Fibroblast of skin of right biceps (primary cell): ENCODE data around the gene ZNF766.
"Not testable (repeated sequence)": the region's sequence is repeated elsewhere in the genome, so short reads cannot be mapped to it uniquely, and the experiment has no call there.

Source experiments
- DNase-seq: peaks from one replicate; pipeline ENCODE4 v3.0.0-alpha.2; 2013

Gene ZNF766

DNA sequence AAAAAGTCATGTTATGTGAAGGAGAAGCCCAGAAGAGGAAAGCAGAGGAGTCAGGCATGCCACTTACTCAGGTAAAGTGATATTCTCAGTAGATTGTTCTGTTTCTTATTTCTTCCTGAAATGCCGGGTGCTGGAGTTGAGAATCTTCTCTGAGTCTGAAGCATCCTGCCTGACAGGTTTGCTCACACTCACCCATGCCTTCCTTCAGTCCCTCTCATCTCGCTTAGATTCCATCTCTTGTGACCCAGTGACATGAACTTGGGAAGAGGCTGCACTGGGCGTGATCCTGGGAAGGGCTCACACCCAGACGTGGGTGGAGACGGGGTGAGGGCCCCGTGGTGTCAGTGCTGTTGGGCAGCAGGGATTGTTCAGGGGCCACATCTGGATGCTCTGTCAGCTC, 8.1 kb downstream of the ZNF766 start:
- DNase-seq, result no peak

DNA sequence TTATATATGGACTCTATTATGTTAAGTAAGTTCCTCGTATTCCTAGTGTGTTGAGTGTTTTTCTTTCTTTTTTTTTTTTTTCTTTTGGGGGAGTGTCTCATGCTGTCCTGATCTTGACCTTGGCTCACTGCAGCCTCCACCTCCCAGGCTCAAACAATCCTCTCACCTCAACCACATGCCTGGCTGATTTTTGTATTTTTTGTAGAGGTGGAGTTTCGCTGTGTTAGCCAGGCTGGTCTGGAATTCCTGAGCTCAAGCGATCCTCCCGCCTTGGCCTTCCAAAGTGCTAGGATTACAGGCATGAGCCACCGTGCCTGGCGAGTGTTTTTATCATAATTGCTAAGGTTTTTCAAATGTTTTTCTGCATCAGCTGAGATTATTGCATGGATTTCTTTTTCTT, 16.9 kb downstream of the ZNF766 start:
- no peak for DNase-seq

DNA sequence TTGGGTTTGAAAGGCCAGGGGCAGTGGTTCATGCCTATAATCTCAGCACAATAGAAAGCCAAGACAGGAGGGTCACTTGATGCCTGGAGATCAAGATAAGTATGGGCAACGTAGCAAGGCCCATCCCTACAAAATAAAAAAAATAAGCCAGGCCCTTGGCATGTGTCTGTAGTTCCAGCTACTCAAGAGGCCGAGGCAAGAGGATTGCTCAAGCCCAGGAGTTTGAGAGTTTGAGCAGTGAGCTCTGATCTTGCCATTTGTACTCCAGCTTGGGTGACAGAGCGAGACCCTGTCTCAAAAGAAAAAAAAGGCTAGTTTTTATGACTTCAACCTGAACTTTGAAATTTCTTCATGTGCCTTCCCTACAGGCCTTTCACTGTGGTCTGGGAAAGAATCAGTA, 22.4 kb downstream of the ZNF766 start:
- DNase-seq, result no peak

DNA sequence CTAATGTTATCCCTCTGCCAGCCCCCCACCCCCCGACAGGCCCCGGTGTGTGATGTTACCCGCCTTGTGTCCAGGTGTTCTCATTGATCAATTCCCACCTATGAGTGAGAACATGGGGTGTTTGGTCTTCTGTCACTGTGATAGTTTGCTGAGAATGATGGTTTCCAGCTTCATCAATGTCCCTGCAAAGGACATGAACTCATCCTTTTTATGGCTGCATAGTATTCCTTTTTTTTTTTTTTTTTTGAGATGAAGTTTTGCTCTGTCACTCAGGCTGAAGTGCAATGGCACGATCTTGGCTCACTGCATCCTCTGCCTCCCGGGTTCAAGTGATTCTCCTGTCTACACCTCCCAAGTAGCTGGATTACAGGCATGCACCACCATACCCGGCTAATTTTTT, 23.6 kb downstream of the ZNF766 start:
- DNase-seq, result not testable (repeated sequence)

DNA sequence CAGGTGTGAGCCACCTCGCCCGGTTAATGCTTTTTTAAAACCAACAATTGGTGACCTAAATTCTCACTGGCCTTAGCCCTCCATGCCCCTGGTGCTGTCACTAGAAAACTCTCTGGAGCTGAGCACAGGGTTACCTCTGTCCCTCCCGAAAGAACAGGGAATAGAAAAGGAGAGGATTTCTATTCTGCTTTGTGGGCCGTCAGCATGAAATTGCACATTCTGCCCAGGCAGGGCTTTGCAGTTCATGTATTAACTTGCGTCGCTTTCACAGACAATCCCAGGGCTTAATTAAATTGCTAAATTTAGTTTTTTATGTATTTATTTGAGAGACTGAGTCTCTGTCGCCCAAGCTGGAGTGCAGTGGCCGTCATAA, 27.0 kb downstream of the ZNF766 start:
- DNase-seq, result no peak

DNA sequence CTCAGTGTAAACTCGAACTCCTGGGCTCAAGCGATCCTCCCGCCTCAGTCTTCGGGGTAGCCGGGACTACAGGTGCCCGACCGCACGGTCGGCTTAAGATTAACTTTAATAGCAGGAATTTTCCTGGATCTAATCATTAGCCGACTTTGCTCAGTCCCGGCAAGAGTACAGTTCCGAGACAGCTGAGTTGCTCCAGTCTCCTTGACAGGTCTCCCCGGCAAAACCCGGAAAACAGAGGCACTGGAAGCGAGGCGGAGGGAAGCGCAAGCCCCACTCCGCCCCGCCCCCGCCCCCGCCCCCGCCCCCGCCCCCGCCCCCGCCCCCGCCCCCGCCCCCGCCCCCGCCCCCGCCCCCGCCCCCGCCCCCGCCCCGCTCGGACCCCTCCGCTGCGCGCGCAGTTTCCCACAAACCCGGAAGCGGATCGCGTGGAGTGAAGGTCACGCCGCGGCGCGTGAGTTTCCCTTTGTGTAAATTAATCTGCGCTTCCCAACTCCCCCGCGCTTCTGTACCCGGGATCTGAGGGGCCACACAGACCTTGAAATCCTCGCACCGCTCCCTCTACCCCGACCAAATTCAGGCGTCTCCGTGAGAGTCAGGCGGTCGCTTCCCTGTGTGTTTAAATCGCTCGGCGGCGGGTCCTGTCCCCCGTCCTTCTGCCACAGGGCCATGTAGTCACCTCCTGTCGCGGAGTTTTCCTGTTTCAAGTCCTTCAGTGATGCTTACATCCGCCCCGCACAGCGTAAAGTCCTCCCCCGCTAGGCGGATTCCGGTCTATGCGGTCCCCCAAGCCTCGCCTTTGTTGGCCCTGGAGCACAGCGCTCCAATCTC, 27.6 kb downstream of the ZNF766 start, which contains the start of gene ZNF480:
ZNF480 (plus strand) TSS at position 397 of the 828 bp plus-strand sequence. CDS start 3,244 bp downstream, outside the sequence.
- peak; percentile 79 for DNase-seq

GRCh38 chr19:52297601-52298364, 28.4 kb downstream of the ZNF766 start:
- no peak for DNase-seq

DNA sequence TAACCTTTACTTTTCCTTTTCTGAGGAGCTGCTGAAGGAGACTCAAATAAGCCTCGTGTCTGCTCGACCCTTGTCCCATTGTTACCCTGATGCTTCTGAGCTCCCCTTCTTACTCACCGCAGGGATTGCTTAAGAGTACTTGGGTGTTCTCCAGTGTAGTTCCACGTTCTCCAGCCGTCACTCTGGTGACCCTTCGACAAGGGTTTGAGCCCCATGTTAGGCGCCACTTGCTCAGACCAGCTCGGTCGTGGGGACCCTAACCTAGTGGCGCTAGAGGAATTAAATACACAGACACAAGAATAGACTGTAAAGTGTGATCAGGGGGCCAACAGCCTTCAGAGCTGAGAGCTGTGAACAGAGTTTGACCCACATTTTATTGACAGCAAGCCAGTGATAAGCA, 37.9 kb downstream of the ZNF766 start:
- peak; percentile 44 for DNase-seq

DNA sequence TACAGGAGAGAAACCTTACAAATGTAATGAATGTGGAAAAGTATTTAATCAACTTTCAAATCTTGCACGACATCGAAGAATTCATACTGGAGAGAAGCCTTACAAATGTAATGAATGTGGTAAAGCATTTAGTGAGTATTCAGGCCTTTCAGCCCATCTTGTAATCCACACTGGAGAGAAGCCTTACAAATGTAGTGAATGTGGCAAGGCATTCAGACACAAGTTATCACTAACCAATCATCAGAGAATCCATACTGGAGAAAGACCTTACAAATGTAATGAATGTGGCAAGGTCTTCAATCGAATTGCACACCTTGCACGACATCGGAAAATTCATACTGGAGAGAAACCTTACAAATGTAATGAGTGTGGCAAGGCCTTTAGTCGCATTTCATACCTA, 53.0 kb downstream of the ZNF766 start:
- no peak for DNase-seq

DNA sequence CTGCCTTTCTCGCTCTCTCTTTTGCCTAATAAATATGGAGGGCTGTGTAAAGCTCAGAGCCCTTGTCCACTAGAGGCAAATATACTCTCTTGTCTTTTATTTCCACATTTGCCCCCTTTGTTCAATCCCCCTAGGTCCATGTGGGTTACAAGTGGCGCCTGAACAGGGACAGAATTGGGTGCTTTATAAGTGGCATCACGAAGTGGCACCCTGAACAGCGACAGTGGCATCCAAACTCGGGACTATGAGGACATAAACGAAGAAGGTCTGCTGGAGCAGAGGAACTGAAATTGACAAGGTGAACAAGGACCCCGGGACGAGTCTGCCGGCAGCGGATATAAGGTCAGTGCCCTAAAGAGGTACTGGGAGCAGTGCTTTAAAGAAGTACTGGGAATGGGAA, 62.4 kb downstream of the ZNF766 start:
- peak; percentile 9 for DNase-seq

- DNase-seq, result no peak
Observed at GRCh38 chr19:52335768-52336116, 66.4 kb downstream of the ZNF766 start.

- peak; percentile 87 for DNase-seq
Observed at GRCh38 chr19:52336117-52336790, 66.9 kb downstream of the ZNF766 start, which contains the start of gene ZNF610. TSS of gene ZNF610 (plus strand) at chr19:52336243. CDS start at chr19:52349173, 12,930 bp downstream.

DNA sequence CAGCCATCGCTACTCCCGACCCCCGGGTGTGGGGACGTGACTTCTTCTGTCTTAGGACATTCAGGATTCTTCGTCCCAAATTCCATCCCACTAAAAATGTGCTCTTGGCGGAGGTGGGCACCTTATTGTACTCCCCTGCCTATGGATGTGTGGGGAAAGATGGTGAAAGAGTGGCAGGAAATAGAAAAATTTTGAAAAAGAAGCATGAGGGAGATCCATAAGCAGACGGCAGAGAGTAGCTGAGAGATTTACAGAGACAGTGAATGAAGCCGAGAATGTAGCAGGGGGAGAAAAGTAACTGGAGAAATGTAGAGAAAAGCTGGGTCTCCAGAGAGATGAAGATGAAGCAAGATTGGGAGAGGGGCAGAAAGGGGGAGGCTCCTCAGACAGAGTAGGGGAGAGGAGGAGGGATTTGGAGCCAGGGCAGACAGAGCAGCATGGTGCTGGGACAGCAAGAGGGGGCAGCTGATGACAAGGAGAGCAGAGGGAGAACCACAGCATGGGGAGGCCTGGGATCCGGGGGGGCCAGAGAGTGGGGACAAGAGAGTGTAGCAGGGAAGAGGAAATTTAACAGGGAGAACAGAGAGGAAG, 67.5 kb downstream of the ZNF766 start:
- peak; percentile 16 for DNase-seq

DNA sequence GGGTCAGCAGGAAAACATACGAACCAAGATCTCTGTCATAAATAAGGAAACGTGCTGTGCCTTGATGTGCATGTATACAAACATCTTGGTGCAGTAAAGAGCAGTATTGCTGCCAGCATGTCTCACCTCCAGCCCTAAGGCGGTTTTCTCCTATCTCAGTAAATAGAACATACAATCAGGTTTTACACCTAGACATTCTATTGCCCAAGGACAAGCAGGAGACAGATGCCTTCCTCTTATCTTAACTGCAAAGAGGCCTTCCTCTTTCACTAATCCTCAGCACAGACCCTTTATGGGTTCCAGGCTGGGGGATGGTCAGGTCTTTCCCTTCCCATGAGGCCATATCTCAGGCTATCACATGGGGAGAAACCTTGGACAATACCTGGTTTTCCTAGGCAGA, 69.6 kb downstream of the ZNF766 start:
- DNase-seq, result not testable (repeated sequence)

GRCh38 chr19:52343548-52343947, 74.2 kb downstream of the ZNF766 start:
- DNase-seq, result peak; percentile 7

DNA sequence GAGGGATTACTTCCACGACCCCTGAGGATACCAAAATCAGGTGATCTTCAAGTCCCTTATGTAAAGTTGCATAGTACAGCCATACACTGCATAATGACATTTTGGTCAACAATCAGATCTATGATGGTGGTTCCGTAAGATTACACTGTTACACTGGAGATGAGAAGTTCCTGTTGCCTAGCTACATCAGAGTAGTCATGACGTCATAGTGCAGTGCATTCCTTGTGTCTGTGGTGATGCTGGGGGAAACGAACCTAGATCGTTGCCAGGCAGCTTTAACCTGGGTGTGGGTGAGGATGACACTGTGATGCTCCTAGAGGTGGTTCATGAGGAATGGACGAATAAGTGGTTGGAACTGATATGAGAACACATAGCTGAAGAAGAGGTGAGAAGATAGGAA, 75.8 kb downstream of the ZNF766 start:
- no peak for DNase-seq
